Breast epithelium (tissue), 4 donors: ENCODE results near the gene THUMPD1. TPM values are rescaled to one million over a fixed set of nuclear protein-coding genes. Genes with fewer than 3 reads are reported as not detected.
A peak's percentile ranks its signal among the peaks of the same experiment; 100 is the strongest.
"Not testable (repeated sequence)": the region's sequence is repeated elsewhere in the genome, so short reads cannot be mapped to it uniquely, and the experiment has no call there.

Experiments used
- DNase-seq, 2 donors: peaks; one replicate each; pipeline ENCODE4 v3.0.0-alpha.2; 2019; ENCODE audit warnings: low spot score in 2 of 2
- H3K27ac ChIP-seq, 2 donors: fragments of 200-600 bp; sonication (generic) in 1 of 2; one replicate each; pipeline ENCODE4 v1.5.1; 2016 to 2019; ENCODE audit warnings: mild to moderate bottlenecking in 1 of 2
- H3K27me3 ChIP-seq, 2 donors: fragments of 200-600 bp; sonication (generic) in 1 of 2; one replicate each; pipeline versions ENCODE4 v1.5.1 to v1.6.0; 2017 to 2019; ENCODE audit warnings: control low read depth in 1 of 2, mild to moderate bottlenecking in 1 of 2
- H3K36me3 ChIP-seq: fragments of 200-600 bp; one replicate; pipeline ENCODE4 v1.5.1; 2019
- H3K4me1 ChIP-seq, 2 donors: fragments of 200-600 bp; sonication (generic); one replicate each; pipeline ENCODE4 v1.5.1; 2016 to 2019; ENCODE audit warnings: control low read depth in 1 of 2
- H3K4me3 ChIP-seq, 3 donors: fragments of 200-600 bp; sonication (generic); 1 replicate in 2 of 3; 2 replicates in 1 of 3; pipeline ENCODE4 v1.5.1; 2016 to 2019; ENCODE audit warnings: mild to moderate bottlenecking in 3 of 3, moderate library complexity in 2 of 3
- H3K9me3 ChIP-seq, 2 donors: fragments of 200-600 bp; sonication (generic) in 1 of 2; one replicate each; pipeline ENCODE4 v1.5.1; 2016 to 2019; ENCODE audit warnings: control low read depth in 1 of 2
- POLR2A ChIP-seq: fragments of 450-650 bp; IDR thresholded peaks from one replicate; pipeline ENCODE4 v1.6.1; 2016; ENCODE audit warnings: antibody characterized with exemption, mild to moderate bottlenecking, moderate library complexity
- POLR2AphosphoS5 ChIP-seq, 3 donors: sonication (generic); formaldehyde crosslinking; IDR thresholded peaks; one replicate each; pipeline ENCODE4 v1.6.1; 2017; ENCODE audit warnings: antibody characterized with exemption in 3 of 3
- intact Hi-C: fragments of 100-400 bp; cut with DNase I; formaldehyde crosslinking; loops from one replicate; pipeline ENCODE4 v1.15.1; 2023; ENCODE audit warnings: low total_unique reads
- total RNA-seq, 3 donors: library from RNA; depleted of rRNA; stranded (reverse); fragments of >200 nt; gene quantifications; one replicate each; pipeline ENCODE4 v1.1.0, GENCODE V29; 2016
- TF ChIP-seq, protein P1 (sequence below), 3 donors: fragments of 450-650 bp; IDR thresholded peaks; one replicate each; pipeline ENCODE4 v1.5.1; 2016 to 2017; ENCODE audit warnings: antibody characterized with exemption in 3 of 3, mild to moderate bottlenecking in 3 of 3, moderate library complexity in 3 of 3

Gene THUMPD1
- total RNA-seq, 3 donors from 2014 or later, result 70.5 to 109 (median 76.3) TPM

- no peak overlapping the region for H3K4me3 ChIP-seq
- TF ChIP-seq, protein P1, sequence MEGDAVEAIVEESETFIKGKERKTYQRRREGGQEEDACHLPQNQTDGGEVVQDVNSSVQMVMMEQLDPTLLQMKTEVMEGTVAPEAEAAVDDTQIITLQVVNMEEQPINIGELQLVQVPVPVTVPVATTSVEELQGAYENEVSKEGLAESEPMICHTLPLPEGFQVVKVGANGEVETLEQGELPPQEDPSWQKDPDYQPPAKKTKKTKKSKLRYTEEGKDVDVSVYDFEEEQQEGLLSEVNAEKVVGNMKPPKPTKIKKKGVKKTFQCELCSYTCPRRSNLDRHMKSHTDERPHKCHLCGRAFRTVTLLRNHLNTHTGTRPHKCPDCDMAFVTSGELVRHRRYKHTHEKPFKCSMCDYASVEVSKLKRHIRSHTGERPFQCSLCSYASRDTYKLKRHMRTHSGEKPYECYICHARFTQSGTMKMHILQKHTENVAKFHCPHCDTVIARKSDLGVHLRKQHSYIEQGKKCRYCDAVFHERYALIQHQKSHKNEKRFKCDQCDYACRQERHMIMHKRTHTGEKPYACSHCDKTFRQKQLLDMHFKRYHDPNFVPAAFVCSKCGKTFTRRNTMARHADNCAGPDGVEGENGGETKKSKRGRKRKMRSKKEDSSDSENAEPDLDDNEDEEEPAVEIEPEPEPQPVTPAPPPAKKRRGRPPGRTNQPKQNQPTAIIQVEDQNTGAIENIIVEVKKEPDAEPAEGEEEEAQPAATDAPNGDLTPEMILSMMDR (IDR thresholded peaks at IDR 0.05), result no peak
- TF ChIP-seq POLR2A, result no peak
- no peak for TF ChIP-seq POLR2AphosphoS5 (IDR thresholded peaks at IDR 0.05)
- intact Hi-C loops, result no loop called here
- no peaks in the 10 kb centered on the region for H3K9me3 ChIP-seq
- no peaks in the 10 kb centered on the region for H3K27me3 ChIP-seq
- no peak for DNase-seq
- H3K36me3 ChIP-seq, result no peaks in the 10 kb centered on the region
- no peak overlapping the region for H3K27ac ChIP-seq
- H3K4me1 ChIP-seq, result no peaks in the 10 kb centered on the region
Observed at GRCh38 chr16:20727181-20727580, 14.4 kb downstream of the THUMPD1 start.

DNA sequence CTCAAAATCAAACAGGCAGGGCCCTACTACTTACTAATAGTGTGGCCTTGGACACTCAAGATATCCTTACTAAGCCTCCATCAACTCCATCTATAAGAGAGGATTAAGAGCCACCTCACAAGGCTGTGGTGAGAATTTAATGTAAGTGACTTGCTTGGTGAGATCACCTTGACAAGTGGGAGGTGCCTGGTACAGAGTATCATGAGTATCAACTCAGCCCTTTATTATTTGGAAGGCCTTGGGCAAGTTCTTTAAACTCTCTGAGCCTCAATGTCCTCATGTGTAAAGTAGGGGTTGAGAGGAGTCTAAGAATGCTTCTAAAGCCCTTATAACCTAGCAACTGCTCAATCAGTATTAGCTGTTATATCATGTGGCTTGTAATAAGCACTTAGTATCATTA is 15.0 kb downstream of the THUMPD1 start:
- Histone ChIP-seq H3K36me3 (no peaks in the 10 kb centered on the region), H3K9me3 (no peaks in the 10 kb centered on the region), H3K27me3 (no peaks in the 10 kb centered on the region), H3K4me3 (no peak overlapping the region), H3K4me1 (no peaks in the 10 kb centered on the region), H3K27ac (no peak overlapping the region)
- intact Hi-C loops, result no loop called here
- TF ChIP-seq, protein P1 (IDR thresholded peaks at IDR 0.05), result no peak
- TF ChIP-seq POLR2A, result no peak
- no peak for TF ChIP-seq POLR2AphosphoS5 (IDR thresholded peaks at IDR 0.05)
- no peak for DNase-seq

DNA sequence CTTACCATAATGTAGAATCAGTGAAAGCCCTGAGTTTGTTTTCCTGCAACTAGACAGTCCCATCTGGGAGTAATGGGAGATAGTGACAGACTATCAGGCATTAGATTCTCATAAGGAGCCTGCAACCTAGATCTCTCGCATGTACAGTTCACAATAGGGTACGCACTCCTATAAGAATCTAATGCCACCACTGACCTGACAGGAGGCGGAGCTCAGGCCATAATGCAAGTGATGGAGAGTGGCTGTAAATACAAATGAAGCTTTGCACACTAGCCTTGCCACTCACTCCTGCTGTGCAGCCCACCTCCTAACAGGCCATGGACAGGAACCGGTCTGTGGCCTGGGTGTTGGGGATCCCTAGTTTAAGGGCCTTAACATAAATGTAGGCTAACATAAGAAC is 21.4 kb downstream of the THUMPD1 start:
- no peak for TF ChIP-seq POLR2A
- no peak for TF ChIP-seq POLR2AphosphoS5 (IDR thresholded peaks at IDR 0.05)
- TF ChIP-seq, protein P1 (IDR thresholded peaks at IDR 0.05), result no peak
- Histone ChIP-seq H3K9me3 (no peaks in the 10 kb centered on the region), H3K27me3 (no peaks in the 10 kb centered on the region), H3K27ac (no peak overlapping the region), H3K36me3 (no peaks in the 10 kb centered on the region), H3K4me3 (no peak overlapping the region), H3K4me1 (no peaks in the 10 kb centered on the region)
- intact Hi-C loops, result no loop called here
- DNase-seq, result no peak

DNA sequence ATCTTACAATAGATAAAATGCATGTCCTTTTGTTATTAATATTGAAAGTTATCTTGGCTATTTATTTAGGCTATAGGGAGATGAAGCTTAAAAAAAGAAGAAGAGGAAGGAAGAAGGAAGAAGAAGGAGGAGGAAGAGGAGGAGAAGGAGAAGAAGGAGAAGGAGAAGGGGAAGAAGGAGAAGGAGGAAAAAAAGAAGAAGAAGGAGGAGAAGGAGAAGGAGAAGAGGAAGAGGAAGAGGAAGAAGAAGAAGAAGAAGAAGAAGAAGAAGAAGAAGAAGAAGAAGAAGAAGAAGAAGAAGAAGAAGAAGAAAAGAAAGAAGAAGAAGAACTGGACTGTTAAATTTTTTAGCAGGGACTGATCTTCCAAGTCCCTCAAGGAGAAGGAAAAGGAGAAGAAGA is 23.9 kb downstream of the THUMPD1 start:
- DNase-seq, H3K27me3 ChIP-seq, H3K4me1 ChIP-seq, intact Hi-C loops, H3K9me3 ChIP-seq, H3K4me3 ChIP-seq, H3K27ac ChIP-seq, H3K36me3 ChIP-seq: not testable (repeated sequence)

GRCh38 chr16:20711277-20711911 is 30.2 kb downstream of the THUMPD1 start:
- Histone ChIP-seq H3K4me1 (no peaks in the 10 kb centered on the region), H3K36me3 (no peaks in the 10 kb centered on the region), H3K4me3 (no peak overlapping the region), H3K27ac (no peak overlapping the region), H3K9me3 (no peaks in the 10 kb centered on the region), H3K27me3 (no peaks in the 10 kb centered on the region)
- intact Hi-C loops, result no loop called here
- no peak for DNase-seq
- TF ChIP-seq POLR2AphosphoS5 (IDR thresholded peaks at IDR 0.05) (no peak), POLR2A (no peak)
- TF ChIP-seq, protein P1 (IDR thresholded peaks at IDR 0.05), result no peak

DNA sequence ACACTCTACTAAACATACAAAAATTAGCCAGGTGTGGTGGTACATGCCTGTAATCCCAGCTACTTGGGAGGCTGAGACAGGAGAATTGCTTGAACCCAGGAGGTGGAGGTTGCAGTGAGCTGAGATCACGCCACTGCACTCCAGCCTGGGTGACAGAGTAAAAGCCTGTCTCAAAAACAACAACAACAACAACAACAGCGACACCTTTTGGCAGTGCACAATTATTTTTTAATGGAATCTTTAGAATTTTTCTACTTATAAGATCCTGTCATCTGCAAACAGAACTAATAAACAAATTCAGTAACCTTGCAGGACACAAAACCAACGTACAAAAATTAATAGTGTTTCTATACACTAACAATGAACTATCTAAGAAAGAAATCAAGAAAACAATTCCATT is 33.5 kb downstream of the THUMPD1 start:
- H3K4me1 ChIP-seq, H3K27ac ChIP-seq, H3K36me3 ChIP-seq, H3K4me3 ChIP-seq, intact Hi-C loops, DNase-seq, H3K27me3 ChIP-seq, H3K9me3 ChIP-seq: not testable (repeated sequence)
- TF ChIP-seq, protein P1 (IDR thresholded peaks at IDR 0.05), result peak in 1 of 3 donors; percentile 16
